HEK293 (cell line): Measurements from ENCODE around the gene UGT1A9.
"Not testable (repeated sequence)": the region's sequence is repeated elsewhere in the genome, so short reads cannot be mapped to it uniquely, and the experiment has no call there.

Experiments
- CTCF ChIA-PET: fragments of 350-600 bp; formaldehyde crosslinking; extraction: SDS; loops from one replicate; lab custom pipeline; 2021; ENCODE audit warnings: antibody characterized with exemption; lab: Yijun Ruan, JAX
- POLR2A ChIA-PET: fragments of 300-600 bp; formaldehyde crosslinking; extraction: SDS; loops from one replicate; lab custom pipeline; 2020; ENCODE audit warnings: antibody characterized with exemption, inconsistent platforms; lab: Yijun Ruan, JAX
- H3K27ac ChIP-seq: fragments of 200-500 bp; sonication (Bioruptor generic); 2 replicates; pipeline ENCODE4 v1.5.1; 2014; ENCODE audit warnings: low read depth, low read length, control low read depth, inconsistent platforms; ENCODE audit errors: extremely low read depth
- H3K36me3 ChIP-seq, 2 experiments: fragments of 200-500 bp in 1 of 2; sonication (Bioruptor generic) in 1 of 2; 1 replicate in 1 of 2; 2 replicates in 1 of 2; pipeline ENCODE4 v1.5.1; 2014 to 2017; ENCODE audit warnings: inconsistent platforms in 2 of 2, low read length in 2 of 2; ENCODE audit not compliant: control insufficient read depth in 2 of 2, insufficient read depth in 1 of 2
- H3K4me1 ChIP-seq: fragments of 200-500 bp; sonication (Bioruptor generic); 2 replicates; pipeline ENCODE4 v1.5.1; 2014; ENCODE audit warnings: mild to moderate bottlenecking, low read length, inconsistent platforms; ENCODE audit not compliant: control insufficient read depth, insufficient read depth
- H3K4me3 ChIP-seq: 2 replicates; pipeline ENCODE4 v1.5.1; 2011; ENCODE audit warnings: low read depth, mild to moderate bottlenecking, control low read depth, low read length, moderate library complexity
- H3K9me3 ChIP-seq: fragments of 200-500 bp; sonication (Bioruptor generic); 2 replicates; pipeline ENCODE4 v1.5.1; 2014; ENCODE audit warnings: low read depth, low read length, inconsistent platforms; ENCODE audit not compliant: control insufficient read depth, insufficient read depth
- ELK4 ChIP-seq: IDR thresholded peaks from 2 replicates; pipeline ENCODE4 v1.6.1; 2011; ENCODE audit warnings: mild to moderate bottlenecking, low read depth, low read length, borderline replicate concordance
- HIC1 ChIP-seq: fragments of 450-650 bp; formaldehyde crosslinking; IDR thresholded peaks from 2 replicates; pipeline ENCODE4 v1.5.1; 2016; ENCODE audit warnings: missing biosample characterization, missing genetic modification characterization
- KLF16 ChIP-seq: fragments of 450-650 bp; formaldehyde crosslinking; IDR thresholded peaks from 2 replicates; pipeline ENCODE4 v1.5.1; 2017; ENCODE audit warnings: missing biosample characterization, missing genetic modification characterization
- RBAK ChIP-seq: fragments of 450-650 bp; formaldehyde crosslinking; IDR thresholded peaks from 2 replicates; pipeline ENCODE4 v1.5.1; 2016; ENCODE audit warnings: missing biosample characterization, missing genetic modification characterization
- SP3 ChIP-seq: fragments of 450-650 bp; formaldehyde crosslinking; IDR thresholded peaks from 2 replicates; pipeline ENCODE4 v1.5.1; 2016; ENCODE audit warnings: missing biosample characterization, missing genetic modification characterization
- TCF7L2 ChIP-seq: IDR thresholded peaks from 2 replicates; pipeline ENCODE4 v1.6.1; 2011; ENCODE audit warnings: low read depth, mild to moderate bottlenecking, inconsistent platforms, low read length, moderate library complexity, borderline replicate concordance
- ZBTB44 ChIP-seq: fragments of 450-650 bp; IDR thresholded peaks from 2 replicates; pipeline ENCODE4 v1.5.1; 2018; ENCODE audit warnings: missing biosample characterization, mild to moderate bottlenecking, missing genetic modification characterization
- ZEB2 ChIP-seq: fragments of 450-650 bp; formaldehyde crosslinking; IDR thresholded peaks from 2 replicates; pipeline ENCODE4 v1.5.1; 2016; ENCODE audit warnings: missing biosample characterization, missing genetic modification characterization
- ZNF155 ChIP-seq: fragments of 450-650 bp; formaldehyde crosslinking; IDR thresholded peaks from 2 replicates; pipeline ENCODE4 v1.5.1; 2016; ENCODE audit warnings: missing biosample characterization, missing genetic modification characterization
- ZNF2 ChIP-seq: fragments of 450-650 bp; formaldehyde crosslinking; IDR thresholded peaks from 2 replicates; pipeline ENCODE4 v1.5.1; 2016; ENCODE audit warnings: missing biosample characterization, missing genetic modification characterization
- ZNF248 ChIP-seq: fragments of 450-650 bp; formaldehyde crosslinking; IDR thresholded peaks from 2 replicates; pipeline ENCODE4 v1.5.1; 2017; ENCODE audit warnings: missing biosample characterization, missing genetic modification characterization
- ZNF26 ChIP-seq: fragments of 450-650 bp; formaldehyde crosslinking; IDR thresholded peaks from 2 replicates; pipeline ENCODE4 v1.5.1; 2016; ENCODE audit warnings: missing biosample characterization, missing genetic modification characterization
- ZNF350 ChIP-seq: fragments of 450-650 bp; formaldehyde crosslinking; IDR thresholded peaks from 2 replicates; pipeline ENCODE4 v1.5.0; 2017; ENCODE audit warnings: missing biosample characterization, mild to moderate bottlenecking, missing genetic modification characterization
- ZNF596 ChIP-seq: fragments of 450-650 bp; IDR thresholded peaks from 2 replicates; pipeline ENCODE4 v1.5.0; 2018; ENCODE audit warnings: missing biosample characterization, mild to moderate bottlenecking, missing genetic modification characterization, moderate library complexity
- ZNF629 ChIP-seq: fragments of 450-650 bp; formaldehyde crosslinking; IDR thresholded peaks from 2 replicates; pipeline ENCODE4 v1.5.1; 2017; ENCODE audit warnings: missing biosample characterization, missing genetic modification characterization
- ZNF707 ChIP-seq: fragments of 450-650 bp; formaldehyde crosslinking; IDR thresholded peaks from 2 replicates; pipeline ENCODE4 v1.5.1; 2016; ENCODE audit warnings: missing biosample characterization, missing genetic modification characterization
- ZNF792 ChIP-seq: fragments of 450-650 bp; formaldehyde crosslinking; IDR thresholded peaks from 2 replicates; pipeline ENCODE4 v1.5.1; 2016; ENCODE audit warnings: missing biosample characterization, missing genetic modification characterization
- ZSCAN30 ChIP-seq: fragments of 450-650 bp; IDR thresholded peaks from 2 replicates; pipeline ENCODE4 v1.5.1; 2018; ENCODE audit warnings: missing biosample characterization, mild to moderate bottlenecking, missing genetic modification characterization, moderate library complexity

The UGT1A9 gene

GRCh38 chr2:233743464-233744259 lies 72.0 kb downstream of the UGT1A9 start (continued):
- TF ChIP-seq ZBTB44 (tag by site-specific recombination) = no peak
- TF ChIP-seq ZNF155 (tag by site-specific recombination) = no peak
- no peak for TF ChIP-seq ZNF2 (tag by site-specific recombination)

- ChIA-PET CTCF (no interaction called here), POLR2A (no interaction called here)
- no peaks in the 10 kb centered on the region for H3K4me1 ChIP-seq
- H3K27ac ChIP-seq = no peak overlapping the region
- no peaks in the 10 kb centered on the region for H3K9me3 ChIP-seq
- H3K36me3 ChIP-seq = no peaks in the 10 kb centered on the region
- TF ChIP-seq ZNF792 (tag by site-specific recombination) (no peak), RBAK (tag by site-specific recombination) (no peak), ZNF629 (tag by site-specific recombination) (no peak), HIC1 (tag by site-specific recombination) (no peak), ZNF350 (tag by site-specific recombination) (no peak), ZSCAN30 (tag by site-specific recombination) (no peak), ZNF596 (no peak)
- H3K4me3 ChIP-seq = no peak overlapping the region
Measured at GRCh38 chr2:233745073-233745755, 73.5 kb downstream of the UGT1A9 start.

- POLR2A ChIA-PET, H3K9me3 ChIP-seq, H3K4me1 ChIP-seq, H3K4me3 ChIP-seq, CTCF ChIA-PET, H3K36me3 ChIP-seq, H3K27ac ChIP-seq: not testable (repeated sequence)
Measured at GRCh38 chr2:233745838-233746237, 74.1 kb downstream of the UGT1A9 start.

GRCh38 chr2:233746475-233747282 lies 75.0 kb downstream of the UGT1A9 start:
- POLR2A ChIA-PET = no interaction called here
- H3K27ac ChIP-seq = no peak overlapping the region
- H3K36me3 ChIP-seq = no peaks in the 10 kb centered on the region
- no peaks in the 10 kb centered on the region for H3K4me1 ChIP-seq
- H3K9me3 ChIP-seq = no peaks in the 10 kb centered on the region
- TF ChIP-seq TCF7L2 = no peak
- no peak for TF ChIP-seq ELK4
- no peak for TF ChIP-seq ZNF707 (tag by site-specific recombination)
- no peak for TF ChIP-seq ZEB2 (tag by site-specific recombination)
- TF ChIP-seq ZNF26 (tag by site-specific recombination) = no peak
- no peak for TF ChIP-seq KLF16
- no peak for TF ChIP-seq ZSCAN30 (tag by site-specific recombination)
- TF ChIP-seq ZNF248 = no peak
- no peak for TF ChIP-seq SP3 (tag by site-specific recombination)
- TF ChIP-seq HIC1 (tag by site-specific recombination) = no peak
- CTCF ChIA-PET = no interaction called here
- no peak overlapping the region for H3K4me3 ChIP-seq
